Measurements from ENCODE around the gene MYLK.

Gene MYLK

GRCh38 chr3:123817413-123817812 is 66.7 kb downstream of the MYLK start:
- DNase-seq = no peak

- no peak for DNase-seq
These were observed 67.4 kb downstream of the MYLK start for GRCh38 chr3:123816673-123817207.

GRCh38 chr3:123815981-123816380 is 68.2 kb downstream of the MYLK start:
- no peak for DNase-seq

DNA sequence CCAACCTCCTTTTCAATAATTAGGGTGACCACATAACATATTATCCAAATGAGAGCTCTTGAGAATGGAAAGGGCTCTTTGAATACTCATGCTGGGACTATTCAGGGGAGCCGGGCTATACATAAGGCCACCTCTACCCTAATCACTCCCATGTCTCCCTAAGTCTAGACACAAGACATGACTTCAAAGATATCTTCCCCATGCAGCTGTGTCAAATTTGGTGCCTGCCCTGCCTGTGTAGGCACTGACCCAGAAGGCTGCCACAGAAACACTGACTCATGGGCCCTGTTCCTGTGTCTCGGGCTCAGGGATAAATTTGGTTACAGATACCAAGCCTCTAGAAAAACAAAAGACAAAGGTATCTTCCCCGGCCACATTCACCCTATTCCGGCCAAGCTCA is 70.3 kb downstream of the MYLK start:
- no peak for DNase-seq

GRCh38 chr3:123809597-123809996 is 74.5 kb downstream of the MYLK start:
- no peak for DNase-seq

DNA sequence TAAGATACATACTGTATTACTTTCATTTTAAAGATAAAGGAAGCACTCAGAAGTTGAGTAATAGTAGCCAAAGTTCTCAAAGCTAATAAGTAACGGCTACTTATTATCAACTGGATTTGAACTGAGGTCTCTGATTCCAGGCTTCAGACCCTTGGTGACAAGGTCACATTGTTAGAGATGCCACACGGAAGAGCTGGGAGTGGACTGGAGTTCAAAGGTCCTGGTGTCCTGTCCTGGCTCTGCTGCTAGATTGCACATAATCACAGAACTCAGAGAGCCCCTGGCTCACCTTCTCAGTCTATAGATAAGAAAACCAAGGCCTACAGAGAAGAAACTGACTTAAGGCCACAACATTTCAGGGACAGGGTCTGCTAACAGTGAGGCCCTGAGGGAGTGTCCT is 75.3 kb downstream of the MYLK start:
- no peak for DNase-seq

DNA sequence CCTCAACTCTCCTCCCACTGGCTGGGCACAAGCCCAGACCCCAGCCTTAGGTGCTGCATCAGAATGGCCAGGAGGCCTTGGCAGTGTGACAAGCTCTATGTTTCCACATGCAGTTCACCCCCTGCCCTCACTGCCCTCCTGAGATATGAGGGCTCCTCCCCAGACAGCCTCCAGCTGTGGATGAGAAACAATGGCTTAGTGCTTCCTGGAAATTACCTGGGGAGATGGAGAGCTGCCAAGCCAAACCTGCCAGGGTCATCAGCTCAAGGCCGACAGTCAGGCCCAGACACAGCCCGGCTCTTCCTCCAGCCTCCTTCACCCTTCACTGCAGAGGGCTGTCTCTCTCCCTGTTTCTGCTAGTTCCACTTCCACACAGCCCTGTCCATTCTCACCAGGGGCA is 76.3 kb downstream of the MYLK start:
- DNase-seq = no peak

DNA sequence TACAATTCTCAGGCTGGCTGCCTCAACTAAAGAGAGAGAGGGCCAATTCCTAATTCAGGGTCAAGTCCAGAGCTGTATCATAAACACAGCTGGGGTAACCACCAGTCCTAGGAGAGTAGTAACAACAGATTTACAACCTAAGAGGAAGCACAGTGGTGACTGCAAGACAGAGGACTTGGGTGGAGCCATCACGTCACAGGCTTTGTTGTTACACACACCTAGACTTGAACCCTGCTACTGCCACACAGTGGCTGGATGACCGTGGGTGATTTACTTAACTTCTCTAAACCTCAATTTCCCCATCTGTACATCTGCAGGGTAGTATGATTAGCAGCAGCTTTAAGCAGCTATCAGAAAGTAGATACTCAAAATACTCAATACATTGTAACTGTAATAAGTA is 78.6 kb downstream of the MYLK start:
- no peak for DNase-seq

GRCh38 chr3:123805101-123805500 is 79.0 kb downstream of the MYLK start:
- DNase-seq = no peak

DNA sequence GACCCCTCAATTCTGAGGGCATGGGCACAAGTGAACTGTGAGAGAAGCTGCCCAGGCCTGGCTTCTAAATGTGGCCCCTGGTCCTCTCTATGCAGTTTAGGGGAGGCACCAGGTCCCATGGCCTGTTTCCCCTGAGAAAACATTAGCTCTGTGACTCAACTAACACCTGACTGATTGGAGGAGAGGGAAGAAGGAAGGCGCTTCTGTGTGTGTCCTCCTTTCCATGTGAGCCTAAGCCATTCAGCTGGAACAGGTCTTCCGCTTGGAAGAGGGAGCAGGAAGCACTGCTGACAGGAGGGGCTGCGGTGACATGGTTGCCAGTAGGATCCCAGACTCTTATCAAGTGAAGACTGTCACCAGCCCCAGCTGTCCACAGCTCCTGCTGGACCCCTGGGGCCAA is 79.5 kb downstream of the MYLK start:
- no peak for DNase-seq

DNA sequence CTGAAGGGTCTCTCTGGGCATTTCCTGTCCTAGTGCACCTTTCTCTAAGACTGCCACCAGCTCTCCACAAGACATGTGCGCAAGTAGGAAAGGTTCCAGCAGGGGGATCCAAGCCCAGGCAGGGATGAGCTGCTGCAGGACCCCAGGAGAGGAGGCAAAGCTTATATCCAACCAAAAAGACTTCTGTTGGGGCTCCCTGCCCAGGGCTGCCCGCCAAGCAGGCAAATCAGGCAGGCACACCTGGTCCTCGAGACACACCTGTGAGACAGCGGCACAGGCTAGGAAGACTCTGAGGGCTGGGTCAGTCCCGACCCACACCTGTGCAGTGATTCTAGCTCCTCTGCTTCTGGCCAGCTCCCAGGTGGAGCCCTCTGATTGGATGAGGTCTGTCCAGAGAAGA is 80.6 kb downstream of the MYLK start:
- DNase-seq = no peak

DNA sequence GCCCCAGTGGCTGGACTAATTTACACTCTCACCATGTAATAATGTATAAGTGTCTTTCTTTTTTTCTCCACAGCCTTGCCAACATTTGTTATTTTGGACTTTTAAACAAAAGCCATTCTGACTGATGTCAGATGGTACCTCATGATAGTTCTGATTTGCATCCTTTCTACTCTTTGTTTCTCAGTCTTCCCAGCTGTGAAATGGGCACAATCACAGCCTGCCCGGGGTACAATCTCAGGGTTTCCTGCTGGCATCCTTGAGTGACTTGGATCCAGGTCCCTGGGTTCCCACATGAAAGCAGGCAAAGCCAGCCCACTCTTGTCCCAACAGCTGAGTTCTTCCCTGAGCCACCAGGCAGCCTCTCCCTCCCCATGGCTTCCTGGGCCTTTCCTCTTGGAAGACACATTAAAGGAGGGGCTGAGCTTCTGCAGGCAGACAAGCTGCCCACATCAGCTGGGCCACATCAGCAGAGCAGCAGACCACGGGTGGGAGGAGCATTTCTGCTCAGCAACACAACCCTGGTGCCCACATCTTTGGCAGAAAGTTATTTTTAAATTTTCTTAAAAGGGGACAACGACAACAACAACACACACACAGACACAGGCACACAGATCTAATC is 82.0 kb downstream of the MYLK start:
- no peak for DNase-seq

DNA sequence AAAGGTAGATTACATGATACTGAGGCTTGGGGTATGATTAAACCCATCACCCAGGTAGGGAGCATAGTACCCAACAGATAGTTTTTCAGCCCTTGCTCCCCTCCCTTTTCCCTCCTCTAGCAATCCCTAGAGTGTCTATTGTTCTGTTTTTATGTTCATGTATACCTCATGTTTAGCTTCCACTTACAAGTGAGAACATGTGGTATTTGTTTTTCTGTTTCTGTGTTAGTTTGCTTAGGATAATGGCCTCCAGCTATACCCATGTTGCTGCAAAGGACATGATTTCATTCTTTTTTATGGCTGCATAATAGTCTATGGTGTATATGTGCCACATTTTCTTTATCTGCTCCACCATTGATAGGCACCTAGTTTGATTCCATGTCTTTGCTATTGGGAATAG is 82.7 kb downstream of the MYLK start:
- no peak for DNase-seq

- no peak for DNase-seq
These were observed 83.8 kb downstream of the MYLK start for GRCh38 chr3:123800362-123800682.

DNA sequence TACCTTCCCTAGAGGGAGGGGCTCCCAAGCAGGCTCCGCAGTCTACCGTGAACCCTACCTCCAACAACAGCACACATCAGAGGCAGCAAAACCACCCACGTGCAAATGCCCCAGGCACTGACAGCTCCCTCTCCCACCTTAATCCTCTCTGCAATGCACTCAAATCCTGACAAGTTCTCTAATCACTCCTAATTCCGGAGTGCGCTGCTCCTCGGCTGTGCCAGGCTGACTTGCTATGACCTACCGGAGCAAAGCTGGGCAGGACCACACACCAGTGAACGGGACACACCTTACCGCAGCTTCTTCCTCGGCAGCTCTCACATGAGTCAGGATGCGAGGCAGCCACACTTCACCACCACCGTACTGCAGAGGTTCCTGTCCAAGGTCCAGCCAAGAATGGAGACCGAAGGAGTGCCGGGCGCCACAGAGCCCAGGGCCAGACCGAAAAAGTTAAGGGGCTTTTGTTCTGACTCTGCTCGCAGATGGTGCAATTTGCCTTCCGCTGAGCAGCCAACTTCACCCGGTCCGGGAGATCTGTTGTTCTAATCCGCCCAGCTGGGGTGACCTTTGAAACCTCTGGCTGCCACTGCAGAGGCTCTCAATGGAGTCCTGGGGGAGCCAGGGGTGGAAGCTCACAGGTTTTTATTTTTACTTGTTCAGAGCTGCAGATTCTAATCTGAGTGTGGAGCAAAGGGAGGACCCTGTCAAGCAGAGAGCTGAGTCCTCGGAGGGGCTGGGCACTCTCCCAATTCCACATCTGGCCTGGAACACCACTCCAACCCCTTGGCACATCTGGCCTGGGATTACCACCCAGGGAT is 84.4 kb downstream of the MYLK start:
- no peak for DNase-seq

GRCh38 chr3:123798550-123798949 is 85.6 kb downstream of the MYLK start:
- no peak for DNase-seq

- DNase-seq = no peak
These were observed 88.5 kb downstream of the MYLK start for GRCh38 chr3:123795471-123796251.

GRCh38 chr3:123793425-123793824 is 90.7 kb downstream of the MYLK start:
- DNase-seq = no peak

- DNase-seq = no peak
These were observed 91.5 kb downstream of the MYLK start for GRCh38 chr3:123792473-123793201.

- DNase-seq = no peak
These were observed 92.2 kb downstream of the MYLK start for GRCh38 chr3:123791898-123792297.

DNA sequence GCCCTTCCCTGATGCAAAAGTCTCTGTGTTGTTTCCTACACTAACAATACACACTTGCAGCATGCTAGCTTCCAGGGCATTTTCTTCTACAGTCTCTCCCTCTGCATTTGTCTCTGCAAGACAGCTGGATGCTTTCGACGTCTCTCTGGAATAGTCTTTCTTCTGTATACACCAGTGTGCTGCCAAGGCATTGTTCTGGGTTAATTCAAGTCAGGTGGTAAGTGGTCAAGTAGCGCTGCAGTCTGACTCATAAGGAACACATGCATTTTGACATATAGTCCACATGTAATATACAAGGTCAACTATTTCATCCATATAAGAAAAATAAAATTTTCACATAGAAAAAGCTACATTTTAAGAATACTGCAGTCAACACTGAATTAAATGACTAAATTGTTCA is 92.7 kb downstream of the MYLK start:
- no peak for DNase-seq

GRCh38 chr3:123791073-123791370 is 93.1 kb downstream of the MYLK start:
- DNase-seq = no peak
